Measurements from ENCODE around the gene RBM6. TPM values are rescaled to one million over a fixed set of nuclear protein-coding genes. Genes with fewer than 3 reads are reported as not detected.
A peak's percentile ranks its signal among the peaks of the same experiment; 100 is the strongest.
"Not testable (repeated sequence)": the region's sequence is repeated elsewhere in the genome, so short reads cannot be mapped to it uniquely, and the experiment has no call there.

RBM6 gene
- total RNA-seq, 1 donor: 50.7 TPM

- no peak for TF ChIP-seq CTCF (IDR thresholded peaks at IDR 0.05; ENCODE audit: extremely low read depth, low read depth, low read length)
- H3K27ac ChIP-seq (ENCODE audit: low read depth, low read length): no peak overlapping the region
- no peaks in the 10 kb centered on the region for H3K27me3 ChIP-seq (ENCODE audit: insufficient read depth, low read length)
- no peak overlapping the region for H3K4me3 ChIP-seq (ENCODE audit: insufficient read depth, low read length)
- peaks cover 14% of the 10 kb centered on the region for H3K79me2 ChIP-seq (ENCODE audit: insufficient read depth, low read length)
- H3K4me2 ChIP-seq (ENCODE audit: insufficient read depth, low read length): no peak overlapping the region
- H3K36me3 ChIP-seq (ENCODE audit: insufficient read depth, low read length): no peaks in the 10 kb centered on the region
- no peaks in the 10 kb centered on the region for H3K9me3 ChIP-seq (ENCODE audit: low read depth, low read length)
- H4K20me1 ChIP-seq (ENCODE audit: insufficient read depth, low read length): peaks cover 23% of the 10 kb centered on the region
- peak; percentile 80 for DNase-seq (ENCODE audit: insufficient read length, low spot score, missing footprints)
- H3K4me1 ChIP-seq (ENCODE audit: insufficient read depth, low read length): peaks cover 4% of the 10 kb centered on the region
- no peak overlapping the region for H2AFZ ChIP-seq (ENCODE audit: low read length)
These were observed 71.0 kb downstream of the RBM6 start for GRCh38 chr3:50010959-50011358.

- DNase-seq (ENCODE audit: insufficient read length, low spot score, missing footprints): no peak
- Histone ChIP-seq H3K4me3 (ENCODE audit: insufficient read depth, low read length) (no peak overlapping the region), H3K4me1 (ENCODE audit: insufficient read depth, low read length) (no peaks in the 10 kb centered on the region), H3K27ac (ENCODE audit: low read depth, low read length) (no peak overlapping the region), H2AFZ (ENCODE audit: low read length) (no peak overlapping the region), H4K20me1 (ENCODE audit: insufficient read depth, low read length) (peaks cover 7% of the 10 kb centered on the region), H3K4me2 (ENCODE audit: insufficient read depth, low read length) (no peak overlapping the region), H3K27me3 (ENCODE audit: insufficient read depth, low read length) (no peaks in the 10 kb centered on the region), H3K36me3 (ENCODE audit: insufficient read depth, low read length) (peaks cover 15% of the 10 kb centered on the region), H3K9me3 (ENCODE audit: low read depth, low read length) (no peaks in the 10 kb centered on the region), H3K79me2 (ENCODE audit: insufficient read depth, low read length) (peaks cover 20% of the 10 kb centered on the region)
- no peak for TF ChIP-seq CTCF (IDR thresholded peaks at IDR 0.05; ENCODE audit: extremely low read depth, low read depth, low read length)
These were observed 76.0 kb downstream of the RBM6 start for GRCh38 chr3:50015918-50016317.

GRCh38 chr3:50028346-50028745 lies 88.4 kb downstream of the RBM6 start:
- no peaks in the 10 kb centered on the region for H3K9me3 ChIP-seq (ENCODE audit: low read depth, low read length)
- H3K79me2 ChIP-seq (ENCODE audit: insufficient read depth, low read length): peaks cover 14% of the 10 kb centered on the region
- peak overlapping the region; percentile 15 for H3K4me2 ChIP-seq (ENCODE audit: insufficient read depth, low read length)
- peaks cover 3% of the 10 kb centered on the region for H3K36me3 ChIP-seq (ENCODE audit: insufficient read depth, low read length)
- TF ChIP-seq CTCF (IDR thresholded peaks at IDR 0.05; ENCODE audit: extremely low read depth, low read depth, low read length): no peak
- peak overlapping the region; percentile 24 for H3K27ac ChIP-seq (ENCODE audit: low read depth, low read length)
- no peak overlapping the region for H3K4me3 ChIP-seq (ENCODE audit: insufficient read depth, low read length)
- H3K27me3 ChIP-seq (ENCODE audit: insufficient read depth, low read length): no peaks in the 10 kb centered on the region
- H4K20me1 ChIP-seq (ENCODE audit: insufficient read depth, low read length): peaks cover 5% of the 10 kb centered on the region
- DNase-seq (ENCODE audit: insufficient read length, low spot score, missing footprints): peak; percentile 80
- peaks cover 11% of the 10 kb centered on the region for H3K4me1 ChIP-seq (ENCODE audit: insufficient read depth, low read length)
- no peak overlapping the region for H2AFZ ChIP-seq (ENCODE audit: low read length)

- not testable (repeated sequence) for H3K27me3 ChIP-seq (ENCODE audit: insufficient read depth, low read length); H3K4me3 ChIP-seq (ENCODE audit: insufficient read depth, low read length); H3K36me3 ChIP-seq (ENCODE audit: insufficient read depth, low read length); H3K4me2 ChIP-seq (ENCODE audit: insufficient read depth, low read length); H3K9me3 ChIP-seq (ENCODE audit: low read depth, low read length); DNase-seq (ENCODE audit: insufficient read length, low spot score, missing footprints); H3K27ac ChIP-seq (ENCODE audit: low read depth, low read length); H4K20me1 ChIP-seq (ENCODE audit: insufficient read depth, low read length); H2AFZ ChIP-seq (ENCODE audit: low read length)
- Histone ChIP-seq H3K4me1 (ENCODE audit: insufficient read depth, low read length) (peaks cover 11% of the 10 kb centered on the region), H3K79me2 (ENCODE audit: insufficient read depth, low read length) (peaks cover 14% of the 10 kb centered on the region)
These were observed 91.3 kb downstream of the RBM6 start for GRCh38 chr3:50031201-50031600.

Measured in osteoblast (primary cell).